DND-41 (cell line): ENCODE data around the gene YARS1.

Experiments used
- EZH2 ChIP-seq: IDR thresholded peaks from 3 replicates; pipeline ENCODE4 v1.6.1; 2012; ENCODE audit warnings: borderline replicate concordance, low read depth, mild to moderate bottlenecking, moderate library complexity, low read length, inconsistent platforms; ENCODE audit not compliant: severe bottlenecking
- TF ChIP-seq, protein P1 (sequence below): IDR thresholded peaks from 2 replicates; pipeline ENCODE4 v1.5.1; 2012; ENCODE audit warnings: borderline replicate concordance, low read length, moderate library complexity, mild to moderate bottlenecking; ENCODE audit not compliant: poor library complexity, severe bottlenecking; ENCODE audit errors: extremely low read depth

DNA sequence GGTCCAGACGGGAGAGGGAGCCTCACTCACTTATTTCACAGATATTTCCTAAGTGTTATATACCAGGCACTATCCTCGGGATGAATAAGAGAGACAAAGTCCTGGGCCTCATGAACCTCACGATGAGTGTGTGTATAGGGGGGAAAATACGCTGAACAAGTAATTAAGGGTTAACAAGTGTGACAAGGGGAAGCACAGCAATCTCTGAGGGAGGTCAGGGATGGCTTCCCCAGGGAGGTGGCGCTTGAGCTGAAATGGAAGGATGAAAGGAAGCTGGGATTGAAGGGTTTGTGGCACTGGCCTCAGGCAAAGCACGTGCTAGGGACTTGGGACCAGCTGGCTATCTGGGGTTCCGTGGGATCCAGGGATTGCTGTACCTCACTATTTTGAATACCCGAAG, 68.2 kb downstream of the YARS1 start:
- TF ChIP-seq, protein P1, sequence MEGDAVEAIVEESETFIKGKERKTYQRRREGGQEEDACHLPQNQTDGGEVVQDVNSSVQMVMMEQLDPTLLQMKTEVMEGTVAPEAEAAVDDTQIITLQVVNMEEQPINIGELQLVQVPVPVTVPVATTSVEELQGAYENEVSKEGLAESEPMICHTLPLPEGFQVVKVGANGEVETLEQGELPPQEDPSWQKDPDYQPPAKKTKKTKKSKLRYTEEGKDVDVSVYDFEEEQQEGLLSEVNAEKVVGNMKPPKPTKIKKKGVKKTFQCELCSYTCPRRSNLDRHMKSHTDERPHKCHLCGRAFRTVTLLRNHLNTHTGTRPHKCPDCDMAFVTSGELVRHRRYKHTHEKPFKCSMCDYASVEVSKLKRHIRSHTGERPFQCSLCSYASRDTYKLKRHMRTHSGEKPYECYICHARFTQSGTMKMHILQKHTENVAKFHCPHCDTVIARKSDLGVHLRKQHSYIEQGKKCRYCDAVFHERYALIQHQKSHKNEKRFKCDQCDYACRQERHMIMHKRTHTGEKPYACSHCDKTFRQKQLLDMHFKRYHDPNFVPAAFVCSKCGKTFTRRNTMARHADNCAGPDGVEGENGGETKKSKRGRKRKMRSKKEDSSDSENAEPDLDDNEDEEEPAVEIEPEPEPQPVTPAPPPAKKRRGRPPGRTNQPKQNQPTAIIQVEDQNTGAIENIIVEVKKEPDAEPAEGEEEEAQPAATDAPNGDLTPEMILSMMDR = no peak
- TF ChIP-seq EZH2 = no peak
